ENCODE measurements around the gene CSRP1. TPM values are rescaled to one million over a fixed set of nuclear protein-coding genes. Genes with fewer than 3 reads are reported as not detected.

The CSRP1 gene
- total RNA-seq, 6 experiments from 2014 or later: 540 to 614 (median 577) TPM

DNA sequence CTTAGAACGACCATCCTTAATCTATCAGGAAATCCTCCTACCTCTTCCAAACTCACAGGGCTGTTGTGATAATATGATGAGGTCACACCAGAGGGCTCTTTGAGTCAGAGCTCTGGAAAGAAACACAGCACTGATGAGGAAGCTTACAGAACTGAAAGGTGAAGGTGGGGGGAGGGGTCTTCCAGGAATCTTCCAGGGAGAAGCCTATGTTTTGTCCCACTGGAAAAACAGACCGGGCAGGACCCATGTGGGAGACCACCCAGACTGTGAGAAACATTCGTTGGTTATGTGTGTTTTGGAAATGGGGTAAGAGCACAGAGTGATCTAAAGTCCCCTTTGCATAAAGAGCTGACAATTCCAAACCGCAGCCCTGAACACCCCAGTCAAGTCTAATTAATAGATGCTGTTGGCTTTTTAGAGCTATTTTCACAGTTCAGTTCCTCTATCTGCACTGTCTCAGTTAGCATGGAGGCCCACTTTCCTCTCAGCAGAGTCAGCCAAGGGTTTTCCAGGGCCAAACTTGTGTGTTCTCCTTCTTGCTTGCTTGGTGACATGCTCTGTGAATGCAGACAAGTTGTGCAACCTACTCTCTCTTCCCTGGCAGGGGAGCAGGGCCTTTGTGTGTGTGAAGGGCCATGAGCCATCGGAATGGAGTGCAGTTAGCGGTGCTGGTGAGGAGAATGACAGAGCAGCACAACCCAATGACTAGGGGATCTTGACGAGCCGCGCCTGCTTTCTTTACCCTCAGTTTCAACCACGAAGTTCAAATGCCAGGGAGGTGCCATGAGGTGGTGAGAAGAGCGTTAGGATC lies 50.2 kb downstream of the CSRP1 start:
- Mint-ChIP-seq H3K9me3 (no peaks in the 10 kb centered on the region), H3K4me3 (peak overlapping the region; percentile 55)

GRCh38 chr1:201455098-201455497 lies 51.8 kb downstream of the CSRP1 start:
- no peak overlapping the region for H3K4me3 Mint-ChIP-seq
- H3K36me3 Mint-ChIP-seq (ENCODE audit: low read depth): no peaks in the 10 kb centered on the region; the same call in 1 of the 2 replicates
- H3K27ac Mint-ChIP-seq: peak overlapping the region; percentile 97; the same call in 1 of the 2 replicates
- no peaks in the 10 kb centered on the region; the same call in 1 of the 2 replicates for H3K27me3 Mint-ChIP-seq (ENCODE audit: insufficient read depth)
- no peaks in the 10 kb centered on the region for H3K9me3 Mint-ChIP-seq
- no peak for TF ChIP-seq CTCF (IDR thresholded peaks at IDR 0.05)
- DNase-seq: no peak
- peaks cover 79% of the 10 kb centered on the region for H3K4me1 Mint-ChIP-seq (ENCODE audit: low read depth)

More for the DNA sequence above, 50.2 kb downstream of the CSRP1 start:
- Mint-ChIP-seq H3K4me1 (ENCODE audit: low read depth) (peaks cover 79% of the 10 kb centered on the region), H3K27me3 (ENCODE audit: insufficient read depth) (peaks cover 3% of the 10 kb centered on the region), H3K36me3 (ENCODE audit: low read depth) (no peaks in the 10 kb centered on the region; the same call in 1 of the 2 replicates), H3K27ac (peak overlapping the region; percentile 97)
- no peak for TF ChIP-seq CTCF (IDR thresholded peaks at IDR 0.05)
- peak; percentile 97 for DNase-seq

DNA sequence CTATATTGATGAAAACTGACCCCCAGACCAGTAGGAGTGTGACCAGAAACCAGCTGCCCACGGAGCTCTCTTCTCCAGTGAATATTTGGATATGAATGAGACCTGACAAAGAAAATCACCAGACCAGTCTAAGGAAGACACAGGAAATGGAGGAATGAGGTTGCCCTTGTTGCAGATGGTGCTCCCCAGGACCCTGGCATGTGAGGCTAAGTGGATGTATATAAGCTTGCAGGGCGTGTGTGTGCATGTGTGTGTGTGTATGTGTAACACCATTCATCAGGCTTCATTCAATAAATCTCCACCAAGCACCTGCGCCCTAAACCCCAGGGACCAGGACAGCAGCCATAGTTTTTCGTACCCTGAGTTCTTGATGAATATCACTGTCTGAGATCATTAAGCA lies 52.3 kb downstream of the CSRP1 start:
- no peak for TF ChIP-seq CTCF (IDR thresholded peaks at IDR 0.05)
- Mint-ChIP-seq H3K27ac (no peak overlapping the region), H3K27me3 (ENCODE audit: insufficient read depth) (no peaks in the 10 kb centered on the region; the same call in 1 of the 2 replicates), H3K4me3 (no peak overlapping the region), H3K4me1 (ENCODE audit: low read depth) (peaks cover 78% of the 10 kb centered on the region), H3K36me3 (ENCODE audit: low read depth) (no peaks in the 10 kb centered on the region; the same call in 1 of the 2 replicates), H3K9me3 (no peaks in the 10 kb centered on the region)
- DNase-seq: no peak

DNA sequence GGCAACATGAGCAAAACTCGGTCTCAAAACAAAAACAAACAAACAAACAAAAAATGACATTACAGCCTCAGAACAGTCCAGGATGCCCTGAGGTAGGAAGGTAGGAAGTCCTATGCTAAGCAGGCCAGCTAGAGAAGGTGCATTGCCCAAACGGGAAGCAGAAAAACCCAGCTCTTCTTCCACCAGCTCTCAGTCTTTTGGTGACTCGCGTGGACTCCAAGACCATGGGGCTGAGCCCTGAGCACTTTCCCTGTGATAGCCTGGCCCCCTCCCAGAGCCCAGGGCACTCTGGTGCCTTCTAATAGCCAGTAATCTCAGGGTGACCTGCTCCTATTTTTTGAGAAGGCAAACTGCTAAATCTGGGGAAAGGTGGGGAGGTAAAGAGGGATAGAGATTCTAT lies 54.1 kb downstream of the CSRP1 start:
- H3K36me3 Mint-ChIP-seq (ENCODE audit: low read depth): no peaks in the 10 kb centered on the region; the same call in 1 of the 2 replicates
- no peaks in the 10 kb centered on the region for H3K9me3 Mint-ChIP-seq
- H3K4me1 Mint-ChIP-seq (ENCODE audit: low read depth): peaks cover 72% of the 10 kb centered on the region
- peaks cover 1% of the 10 kb centered on the region for H3K27me3 Mint-ChIP-seq (ENCODE audit: insufficient read depth)
- no peak for TF ChIP-seq CTCF (IDR thresholded peaks at IDR 0.05)
- no peak overlapping the region for H3K27ac Mint-ChIP-seq
- no peak overlapping the region for H3K4me3 Mint-ChIP-seq
- DNase-seq: no peak

GRCh38 chr1:201450721-201451291 lies 56.1 kb downstream of the CSRP1 start:
- peak; percentile 57 for DNase-seq

More at GRCh38 chr1:201450721-201451291, 56.1 kb downstream of the CSRP1 start:
- no peaks in the 10 kb centered on the region for H3K9me3 Mint-ChIP-seq
- TF ChIP-seq CTCF (IDR thresholded peaks at IDR 0.05): no peak
- H3K4me1 Mint-ChIP-seq (ENCODE audit: low read depth): peaks cover 56% of the 10 kb centered on the region
- H3K27ac Mint-ChIP-seq: peak overlapping the region; percentile 69
- peak overlapping the region; percentile 34; the same call in 1 of the 2 replicates for H3K4me3 Mint-ChIP-seq
- peaks cover 1% of the 10 kb centered on the region for H3K27me3 Mint-ChIP-seq (ENCODE audit: insufficient read depth)
- H3K36me3 Mint-ChIP-seq (ENCODE audit: low read depth): no peaks in the 10 kb centered on the region; the same call in 1 of the 2 replicates
